NCI-H82 treated with DMSO at 0.1 percent for 48 hours (cell line): ENCODE data around the gene PCDH15.
"Not testable (repeated sequence)": the region's sequence is repeated elsewhere in the genome, so short reads cannot be mapped to it uniquely, and the experiment has no call there.

Source experiments
- DNase-seq: peaks from one replicate; lab custom pipeline; 2025; ENCODE audit not compliant: unreplicated experiment; lab: John Stamatoyannopoulos, UW

The PCDH15 gene

GRCh38 chr10:54402576-54402975 lies 398.5 kb downstream of the PCDH15 start:
- no peak for DNase-seq

- no peak for DNase-seq
Observed at GRCh38 chr10:54396031-54396430, 405.0 kb downstream of the PCDH15 start.

GRCh38 chr10:54394598-54394997 lies 406.4 kb downstream of the PCDH15 start:
- not testable (repeated sequence) for DNase-seq

GRCh38 chr10:54372179-54372578 lies 428.9 kb downstream of the PCDH15 start:
- no peak for DNase-seq

- DNase-seq, result no peak
Observed at GRCh38 chr10:54368984-54369383, 432.0 kb downstream of the PCDH15 start.

- DNase-seq, result no peak
Observed at GRCh38 chr10:54363390-54363789, 437.6 kb downstream of the PCDH15 start.

- no peak for DNase-seq
Observed at GRCh38 chr10:54342058-54342457, 459.0 kb downstream of the PCDH15 start.

- DNase-seq, result no peak
Observed at GRCh38 chr10:54335296-54335695, 465.7 kb downstream of the PCDH15 start.

GRCh38 chr10:54319341-54319740 lies 481.7 kb downstream of the PCDH15 start:
- no peak for DNase-seq

GRCh38 chr10:54318470-54318869 lies 482.6 kb downstream of the PCDH15 start:
- DNase-seq, result no peak

- no peak for DNase-seq
Observed at GRCh38 chr10:54314430-54314829, 486.6 kb downstream of the PCDH15 start.

- no peak for DNase-seq
Observed at GRCh38 chr10:54284526-54285193, 516.4 kb downstream of the PCDH15 start.

GRCh38 chr10:54282012-54282411 lies 519.0 kb downstream of the PCDH15 start:
- DNase-seq, result no peak

GRCh38 chr10:54266395-54266794 lies 534.6 kb downstream of the PCDH15 start:
- no peak for DNase-seq

GRCh38 chr10:54262726-54263125 lies 538.3 kb downstream of the PCDH15 start:
- no peak for DNase-seq

GRCh38 chr10:54259104-54259503 lies 541.9 kb downstream of the PCDH15 start:
- no peak for DNase-seq

GRCh38 chr10:54234832-54235231 lies 566.2 kb downstream of the PCDH15 start:
- no peak for DNase-seq

- no peak for DNase-seq
Observed at GRCh38 chr10:54203401-54203800, 597.6 kb downstream of the PCDH15 start.

- DNase-seq, result no peak
Observed at GRCh38 chr10:54198051-54198450, 603.0 kb downstream of the PCDH15 start.

GRCh38 chr10:54194806-54195205 lies 606.2 kb downstream of the PCDH15 start:
- DNase-seq, result no peak

- no peak for DNase-seq
Observed at GRCh38 chr10:54159924-54160323, 641.1 kb downstream of the PCDH15 start.

GRCh38 chr10:54148508-54148907 lies 652.5 kb downstream of the PCDH15 start:
- DNase-seq, result no peak

- DNase-seq, result no peak
Observed at GRCh38 chr10:54139819-54140428, 661.1 kb downstream of the PCDH15 start.
